ENCODE measurements around the gene PARN. TPM values are rescaled to one million over a fixed set of nuclear protein-coding genes. Genes with fewer than 3 reads are reported as not detected.

The PARN gene
- total and polyA plus RNA-seq, 2 of the 8 experiments (the other 6 are each of a cell fraction or from before 2014, with no cell fraction given): 24.5 to 44.6 TPM

GRCh38 chr16:14446796-14447195 is 183.3 kb downstream of the PARN start:
- TF ChIP-seq CEBPB (IDR thresholded peaks at IDR 0.05; ENCODE audit: low read depth, low read length): no peak
- no peak for TF ChIP-seq TEAD4 (IDR thresholded peaks at IDR 0.05; ENCODE audit: low read depth, low read length)
- no peak for TF ChIP-seq BACH1 (IDR thresholded peaks at IDR 0.05; ENCODE audit: low read length)
- no peak for TF ChIP-seq TAF1 (IDR thresholded peaks at IDR 0.05; ENCODE audit: low read depth, low read length)
- TF ChIP-seq USF2 (IDR thresholded peaks at IDR 0.05; ENCODE audit: low read length): no peak
- no peak for TF ChIP-seq YY1 (IDR thresholded peaks at IDR 0.05; ENCODE audit: low read depth, low read length)
- H2BK12ac ChIP-seq (ENCODE audit: low read depth, low read length): no peak overlapping the region
- DNase-seq (ENCODE audit: low read depth in 1 of 2, low spot score in 2 of 2) (no peak), FAIRE-seq (no peak)
- H3K36me3 ChIP-seq (ENCODE audit: control insufficient read depth in 2 of 4, insufficient read depth in 4 of 4, low read length in 3 of 4): no peaks in the 10 kb centered on the region
- H3K79me1 ChIP-seq (ENCODE audit: low read depth, low read length): no peaks in the 10 kb centered on the region
- H3K9ac ChIP-seq (replicated peaks in 1 of 4; ENCODE audit: extremely low read depth in 1 of 4, low read depth in 3 of 4, low read length in 3 of 4): no peak overlapping the region
- H3K79me2 ChIP-seq (ENCODE audit: control insufficient read depth in 1 of 2, insufficient read depth in 2 of 2, low read length in 2 of 2): no peaks in the 10 kb centered on the region
- no peak overlapping the region for H4K8ac ChIP-seq (ENCODE audit: extremely low read depth, insufficient read depth, low read length)
- H3K14ac ChIP-seq (ENCODE audit: insufficient read length): no peak overlapping the region
- no peaks in the 10 kb centered on the region for H3K23me2 ChIP-seq (ENCODE audit: low read depth, low read length)
- H3K4ac ChIP-seq (replicated peaks; ENCODE audit: insufficient read length, low read depth, low read length): no peak overlapping the region
- no peaks in the 10 kb centered on the region for H4K20me1 ChIP-seq (replicated peaks in 1 of 2; ENCODE audit: control insufficient read depth in 1 of 2, insufficient read depth in 2 of 2, low read length in 2 of 2)
- no peak overlapping the region for H2BK120ac ChIP-seq (replicated peaks; ENCODE audit: low read depth, low read length)
- H2BK5ac ChIP-seq (ENCODE audit: low read depth, low read length): no peak overlapping the region
- CTCF ChIA-PET (ENCODE audit: partially characterized antibody): interaction anchor here (0.9 to 2.1 kb wide), 6 partner anchors 12 to 148 kb away, joined by 3 to 9 read pairs (median 4); no protein-coding TSS in a partner anchor
- peaks cover 0 to 2% (median 0%) of the 10 kb centered on the region in 4 experiments; a peak in 1 of 7 replicates for H3K4me1 ChIP-seq (replicated peaks in 1 of 4; ENCODE audit: control insufficient read depth in 3 of 4, insufficient read depth in 4 of 4, low read length in 3 of 4)
- no peak overlapping the region for H3K23ac ChIP-seq (ENCODE audit: insufficient read length)
- no peak overlapping the region for H4K5ac ChIP-seq (ENCODE audit: insufficient read length, low read depth, low read length)
- no peak overlapping the region for H3K4me3 ChIP-seq (ENCODE audit: extremely low read depth in 1 of 4, insufficient read depth in 2 of 4, low read depth in 3 of 4, low read length in 4 of 4)
- H3K4me2 ChIP-seq (ENCODE audit: insufficient read depth in 1 of 2, low read depth in 2 of 2, low read length in 2 of 2): no peak overlapping the region
- no peaks in the 10 kb centered on the region for H3K27me3 ChIP-seq (replicated peaks in 1 of 4; ENCODE audit: control insufficient read depth in 3 of 4, extremely low read depth in 1 of 4, insufficient read depth in 3 of 4, low read length in 3 of 4)
- H2BK15ac ChIP-seq (ENCODE audit: low read length): no peak overlapping the region
- H2BK20ac ChIP-seq (ENCODE audit: low read length): no peak overlapping the region
- WGBS, 2 experiments (ENCODE audit: extremely low coverage in 1 of 2, insufficient coverage in 1 of 2, insufficient read length in 1 of 2, insufficient replicate concordance in 2 of 2, low coverage in 1 of 2, low lambda C conversion rate in 2 of 2, missing lambda C conversion rate in 1 of 2): 90% methylated on average over 5 of the region's 5 CpGs; no CpG with 5 or more reads in 1 of the 2 experiments
- H3K27ac ChIP-seq (ENCODE audit: low read depth, low read length): no peak overlapping the region
- POLR2A ChIA-PET (ENCODE audit: partially characterized antibody): interaction anchor here (0.9 kb wide), 1 partner anchor 11 kb away, joined by 4 read pairs; no protein-coding TSS in a partner anchor
- H2AK5ac ChIP-seq (ENCODE audit: low read depth, low read length): no peak overlapping the region
- no peak overlapping the region for H2AFZ ChIP-seq (ENCODE audit: low read length)
- H3K9me3 ChIP-seq (ENCODE audit: insufficient read depth in 2 of 2, low read depth in 1 of 2, low read length in 1 of 2): no peaks in the 10 kb centered on the region
- no peak overlapping the region for H4K91ac ChIP-seq (replicated peaks; ENCODE audit: insufficient read length, low read length)
- H3K18ac ChIP-seq (ENCODE audit: extremely low read depth, low read length): no peak overlapping the region
- H3K56ac ChIP-seq (replicated peaks; ENCODE audit: insufficient read length, low read depth, low read length): no peak overlapping the region
